Measurements from ENCODE around the gene SARDH. TPM values are rescaled to one million over a fixed set of nuclear protein-coding genes. Genes with fewer than 3 reads are reported as not detected.

The SARDH gene
- total RNA-seq, 1 donor from 2014 or later: 5.0 TPM

- TF ChIP-seq CTCF (IDR thresholded peaks at IDR 0.05; ENCODE audit: unreplicated experiment): no peak
- Mint-ChIP-seq H3K27me3 (ENCODE audit: unreplicated experiment) (peaks cover 4% of the 10 kb centered on the region), H3K36me3 (ENCODE audit: low read depth, unreplicated experiment) (no peaks in the 10 kb centered on the region), H3K9me3 (ENCODE audit: unreplicated experiment) (no peaks in the 10 kb centered on the region), H3K4me3 (ENCODE audit: unreplicated experiment) (no peak overlapping the region), H3K27ac (ENCODE audit: unreplicated experiment) (no peak overlapping the region), H3K4me1 (ENCODE audit: unreplicated experiment) (no peaks in the 10 kb centered on the region)
- no peak for DNase-seq (ENCODE audit: low spot score)
Observed at GRCh38 chr9:133618726-133619125, 119.4 kb downstream of the SARDH start.

GRCh38 chr9:133616643-133617405, 121.3 kb downstream of the SARDH start:
- no peaks in the 10 kb centered on the region for H3K4me1 Mint-ChIP-seq (ENCODE audit: unreplicated experiment)
- no peak for TF ChIP-seq CTCF (IDR thresholded peaks at IDR 0.05; ENCODE audit: unreplicated experiment)
- no peaks in the 10 kb centered on the region for H3K36me3 Mint-ChIP-seq (ENCODE audit: low read depth, unreplicated experiment)
- peaks cover 4% of the 10 kb centered on the region for H3K27me3 Mint-ChIP-seq (ENCODE audit: unreplicated experiment)
- H3K9me3 Mint-ChIP-seq (ENCODE audit: unreplicated experiment): no peaks in the 10 kb centered on the region
- no peak overlapping the region for H3K4me3 Mint-ChIP-seq (ENCODE audit: unreplicated experiment)
- DNase-seq (ENCODE audit: low spot score): no peak
- no peak overlapping the region for H3K27ac Mint-ChIP-seq (ENCODE audit: unreplicated experiment)

DNA sequence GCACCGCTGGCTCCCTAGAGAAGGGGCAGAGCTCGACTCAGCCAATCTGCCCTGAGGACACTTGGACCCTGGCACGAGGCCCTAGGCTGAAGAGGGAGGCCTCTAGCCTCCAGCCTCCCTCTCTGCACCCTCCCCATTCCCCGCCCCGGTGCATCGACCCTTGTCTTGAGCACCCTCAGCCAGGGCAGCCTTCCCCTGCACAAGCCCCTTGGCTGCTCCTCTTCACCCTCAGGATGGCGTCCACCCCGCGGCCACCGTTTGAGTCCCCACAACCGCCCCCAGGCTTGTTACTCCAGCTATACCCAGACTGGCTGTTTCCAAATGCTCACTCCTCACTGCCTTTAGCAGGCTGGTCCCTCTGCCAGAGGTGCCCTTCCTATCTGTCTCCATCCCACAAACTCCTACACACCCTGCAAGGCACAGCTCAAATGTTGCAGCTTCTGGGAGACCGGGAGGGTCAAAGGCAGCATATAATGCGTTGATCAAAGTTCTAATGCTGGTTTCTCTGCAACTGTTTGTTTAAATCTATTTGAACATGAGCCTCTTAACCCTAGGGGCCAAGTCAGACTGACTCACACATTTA, 122.5 kb downstream of the SARDH start:
- no peak for DNase-seq (ENCODE audit: low spot score)
- no peak for TF ChIP-seq CTCF (IDR thresholded peaks at IDR 0.05; ENCODE audit: unreplicated experiment)
- H3K36me3 Mint-ChIP-seq (ENCODE audit: low read depth, unreplicated experiment): no peaks in the 10 kb centered on the region
- no peaks in the 10 kb centered on the region for H3K9me3 Mint-ChIP-seq (ENCODE audit: unreplicated experiment)
- H3K27ac Mint-ChIP-seq (ENCODE audit: unreplicated experiment): no peak overlapping the region
- peaks cover 8% of the 10 kb centered on the region for H3K27me3 Mint-ChIP-seq (ENCODE audit: unreplicated experiment)
- H3K4me1 Mint-ChIP-seq (ENCODE audit: unreplicated experiment): no peaks in the 10 kb centered on the region
- no peak overlapping the region for H3K4me3 Mint-ChIP-seq (ENCODE audit: unreplicated experiment)

- H3K36me3 Mint-ChIP-seq (ENCODE audit: low read depth, unreplicated experiment): no peaks in the 10 kb centered on the region
- DNase-seq (ENCODE audit: low spot score): no peak
- no peak for TF ChIP-seq CTCF (IDR thresholded peaks at IDR 0.05; ENCODE audit: unreplicated experiment)
- no peak overlapping the region for H3K4me3 Mint-ChIP-seq (ENCODE audit: unreplicated experiment)
- H3K9me3 Mint-ChIP-seq (ENCODE audit: unreplicated experiment): no peaks in the 10 kb centered on the region
- no peak overlapping the region for H3K27ac Mint-ChIP-seq (ENCODE audit: unreplicated experiment)
- peaks cover 11% of the 10 kb centered on the region for H3K27me3 Mint-ChIP-seq (ENCODE audit: unreplicated experiment)
- no peaks in the 10 kb centered on the region for H3K4me1 Mint-ChIP-seq (ENCODE audit: unreplicated experiment)
Observed at GRCh38 chr9:133615186-133615585, 123.0 kb downstream of the SARDH start.

DNA sequence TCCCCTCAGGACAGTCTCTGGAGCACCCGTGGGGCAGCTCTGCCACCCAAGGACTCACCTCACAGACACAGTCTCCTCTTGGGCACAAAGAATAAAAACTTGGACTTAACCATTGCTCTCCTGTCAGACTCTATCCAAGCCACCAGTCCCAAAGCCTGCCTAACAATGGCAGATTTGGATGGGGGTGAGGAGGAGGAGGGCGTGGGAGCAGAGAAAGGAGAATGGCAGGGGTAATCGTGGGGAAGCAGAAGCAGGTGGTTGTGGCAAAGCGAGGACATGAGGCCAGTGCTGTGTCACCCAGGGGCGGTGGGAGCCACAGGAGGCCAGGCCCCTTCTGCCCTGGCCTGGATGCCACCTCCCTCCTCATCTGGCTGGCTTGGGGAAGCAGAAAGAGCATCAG, 123.5 kb downstream of the SARDH start:
- H3K27me3 Mint-ChIP-seq (ENCODE audit: unreplicated experiment): peaks cover 11% of the 10 kb centered on the region
- H3K9me3 Mint-ChIP-seq (ENCODE audit: unreplicated experiment): no peaks in the 10 kb centered on the region
- no peak overlapping the region for H3K27ac Mint-ChIP-seq (ENCODE audit: unreplicated experiment)
- no peaks in the 10 kb centered on the region for H3K36me3 Mint-ChIP-seq (ENCODE audit: low read depth, unreplicated experiment)
- no peak overlapping the region for H3K4me3 Mint-ChIP-seq (ENCODE audit: unreplicated experiment)
- peaks cover 3% of the 10 kb centered on the region for H3K4me1 Mint-ChIP-seq (ENCODE audit: unreplicated experiment)
- no peak for TF ChIP-seq CTCF (IDR thresholded peaks at IDR 0.05; ENCODE audit: unreplicated experiment)
- DNase-seq (ENCODE audit: low spot score): no peak
